OCI-LY7 (cell line): ENCODE data around the gene SLC31A1. TPM values are rescaled to one million over a fixed set of nuclear protein-coding genes. Genes with fewer than 3 reads are reported as not detected.

ENCODE experiments used
- BruUV-seq: library from RNA; stranded (reverse); fragments of 400-500 nt; replicated peaks from 2 replicates; lab custom pipeline; 2021; lab: Mats Ljungman, UMichigan
- CTCF ChIA-PET: fragments of 300-600 bp; sonication (Branson Sonifier 250); formaldehyde crosslinking; loops from one replicate; lab custom pipeline; 2022; ENCODE audit warnings: antibody characterized with exemption; ENCODE audit not compliant: unreplicated experiment; lab: Charles Lee
- POLR2A ChIA-PET: fragments of 300-600 bp; sonication (Branson Sonifier 250); formaldehyde crosslinking; loops from one replicate; lab custom pipeline; 2022; ENCODE audit warnings: antibody characterized with exemption; lab: Charles Lee
- DNase-seq: peaks from one replicate; pipeline ENCODE4 v3.0.0-alpha.2; 2015; ENCODE audit warnings: low spot score
- H2AFZ ChIP-seq: fragments of 200-600 bp; sonication (generic), shearing (Covaris generic); 2 replicates; pipeline ENCODE4 v1.6.1; 2014; ENCODE audit warnings: mild to moderate bottlenecking, antibody characterized with exemption, low read length, moderate library complexity
- H3K27ac ChIP-seq: fragments of 200-600 bp; sonication (generic); 2 replicates; pipeline ENCODE4 v1.5.1; 2014; ENCODE audit warnings: mixed run types, low read depth, mild to moderate bottlenecking, moderate library complexity, low read length, inconsistent platforms; ENCODE audit not compliant: poor library complexity, severe bottlenecking
- H3K36me3 ChIP-seq: fragments of 200-600 bp; sonication (generic); 2 replicates; pipeline ENCODE4 v1.6.1; 2014; ENCODE audit warnings: mild to moderate bottlenecking, antibody characterized with exemption, low read length, moderate library complexity, mixed read lengths; ENCODE audit not compliant: insufficient read depth
- H3K4me1 ChIP-seq: fragments of 200-600 bp; sonication (generic); 2 replicates; pipeline ENCODE4 v1.5.1; 2014; ENCODE audit warnings: mild to moderate bottlenecking, low read length; ENCODE audit not compliant: insufficient read depth, poor library complexity, severe bottlenecking
- H3K4me2 ChIP-seq: fragments of 200-600 bp; sonication (generic); 2 replicates; pipeline ENCODE4 v1.6.1; 2014; ENCODE audit warnings: mild to moderate bottlenecking, low read length
- H3K4me3 ChIP-seq: fragments of 200-600 bp; sonication (generic); 2 replicates; pipeline ENCODE4 v1.5.1; 2014; ENCODE audit warnings: mild to moderate bottlenecking, low read depth, low read length; ENCODE audit not compliant: poor library complexity, severe bottlenecking
- H3K79me2 ChIP-seq: fragments of 200-600 bp; sonication (generic); 2 replicates; pipeline ENCODE4 v1.6.1; 2016; ENCODE audit warnings: low read depth, mild to moderate bottlenecking, low read length, moderate library complexity, mixed read lengths; ENCODE audit not compliant: insufficient read depth
- H3K9me2 ChIP-seq: fragments of 200-600 bp; sonication (generic); 2 replicates; pipeline ENCODE4 v1.6.1; 2016; ENCODE audit warnings: mild to moderate bottlenecking, low read length, mixed read lengths; ENCODE audit not compliant: insufficient read depth
- H3K9me3 ChIP-seq: fragments of 200-600 bp; sonication (generic); 2 replicates; pipeline ENCODE4 v1.6.1; 2014; ENCODE audit warnings: mild to moderate bottlenecking, mixed run types, low read length, mixed read lengths
- H4K20me1 ChIP-seq: fragments of 200-600 bp; sonication (generic); 2 replicates; pipeline ENCODE4 v1.6.1; 2014; ENCODE audit warnings: mild to moderate bottlenecking, antibody characterized with exemption, low read length, moderate library complexity, mixed read lengths; ENCODE audit not compliant: insufficient read depth
- EZH2phosphoT487 ChIP-seq: fragments of 200-600 bp; sonication (generic); IDR thresholded peaks from 2 replicates; pipeline ENCODE4 v1.6.1; 2018; ENCODE audit warnings: low read depth, borderline replicate concordance, mild to moderate bottlenecking, mixed run types, antibody characterized with exemption, low read length, moderate library complexity, mixed read lengths
- intact Hi-C: fragments of 100-400 bp; cut with micrococcal nuclease; formaldehyde crosslinking; loops from one replicate; pipeline ENCODE4 v1.10.0; 2022; ENCODE audit not compliant: unreplicated experiment
- total RNA-seq, 2 experiments: library from RNA; depleted of rRNA in 1 of 2; stranded (reverse); fragments of >200 nt in 1 of 2; shearing (Covaris generic) in 1 of 2; gene quantifications; 2 replicates each; pipeline ENCODE4 v1.2.3, GENCODE V29; 2014 to 2022
- TF ChIP-seq, protein P1 (sequence below): fragments of 200-600 bp; sonication (generic); conservative IDR thresholded peaks from 2 replicates; pipeline ENCODE4 v1.5.1; 2014; ENCODE audit warnings: mild to moderate bottlenecking, antibody characterized with exemption, low read length, moderate library complexity, mixed read lengths

SLC31A1 gene
- total RNA-seq, 2 experiments from 2014 or later: 3.9 to 16.7 TPM

DNA sequence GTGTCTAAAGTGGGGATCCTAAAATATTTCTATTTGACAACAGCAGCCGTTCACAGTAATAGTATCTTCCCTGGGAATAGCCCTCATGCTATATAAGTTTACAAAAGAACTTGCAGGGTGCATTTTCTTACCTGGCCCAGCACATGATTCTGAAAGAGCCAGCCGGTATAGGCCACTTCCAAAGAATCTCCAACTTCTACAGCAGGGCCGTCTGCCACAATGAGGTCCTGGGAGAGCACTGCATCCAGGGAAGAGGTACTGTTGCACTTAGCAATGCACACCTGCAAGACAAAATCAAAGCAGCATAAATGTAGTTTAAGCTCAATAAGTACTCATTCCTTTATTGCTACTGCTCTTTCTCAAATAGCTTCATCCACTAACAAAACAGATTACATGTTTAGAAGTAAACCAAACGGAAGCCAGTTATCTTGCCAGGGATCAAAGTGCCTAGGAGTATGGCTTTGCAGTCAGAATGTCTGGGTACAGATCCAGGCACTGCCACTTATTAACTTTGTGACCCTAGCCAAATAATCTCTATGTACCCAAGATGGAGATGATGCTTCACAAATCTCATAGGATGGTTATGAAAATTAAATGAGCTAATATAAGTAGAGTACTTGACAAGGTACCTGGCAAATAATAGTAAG, 21.5 kb upstream of the SLC31A1 start:
- H3K4me3 ChIP-seq: no peak overlapping the region
- no peaks in the 10 kb centered on the region for H3K9me2 ChIP-seq
- no peak overlapping the region for H3K27ac ChIP-seq
- no peak for DNase-seq
- no peaks in the 10 kb centered on the region; the same call in 1 of the 2 replicates for H3K9me3 ChIP-seq
- peaks cover 3% of the 10 kb centered on the region; the same call in 1 of the 2 replicates for H3K79me2 ChIP-seq
- ChIA-PET POLR2A (interaction anchor here (1.0 to 1.4 kb wide), 3 partner anchors 9 to 23 kb away, joined by 3 to 8 read pairs (median 4); no protein-coding TSS in a partner anchor), CTCF (no interaction called here)
- BruUV-seq: no TSS peak
- H4K20me1 ChIP-seq: 0 out of 2 replicates have a peak, but pooled peaks cover 3% of the 10 kb centered on the region
- intact Hi-C loops: no loop called here
- no peak overlapping the region for H2AFZ ChIP-seq
- H3K4me1 ChIP-seq: no peaks in the 10 kb centered on the region
- TF ChIP-seq, protein P1, sequence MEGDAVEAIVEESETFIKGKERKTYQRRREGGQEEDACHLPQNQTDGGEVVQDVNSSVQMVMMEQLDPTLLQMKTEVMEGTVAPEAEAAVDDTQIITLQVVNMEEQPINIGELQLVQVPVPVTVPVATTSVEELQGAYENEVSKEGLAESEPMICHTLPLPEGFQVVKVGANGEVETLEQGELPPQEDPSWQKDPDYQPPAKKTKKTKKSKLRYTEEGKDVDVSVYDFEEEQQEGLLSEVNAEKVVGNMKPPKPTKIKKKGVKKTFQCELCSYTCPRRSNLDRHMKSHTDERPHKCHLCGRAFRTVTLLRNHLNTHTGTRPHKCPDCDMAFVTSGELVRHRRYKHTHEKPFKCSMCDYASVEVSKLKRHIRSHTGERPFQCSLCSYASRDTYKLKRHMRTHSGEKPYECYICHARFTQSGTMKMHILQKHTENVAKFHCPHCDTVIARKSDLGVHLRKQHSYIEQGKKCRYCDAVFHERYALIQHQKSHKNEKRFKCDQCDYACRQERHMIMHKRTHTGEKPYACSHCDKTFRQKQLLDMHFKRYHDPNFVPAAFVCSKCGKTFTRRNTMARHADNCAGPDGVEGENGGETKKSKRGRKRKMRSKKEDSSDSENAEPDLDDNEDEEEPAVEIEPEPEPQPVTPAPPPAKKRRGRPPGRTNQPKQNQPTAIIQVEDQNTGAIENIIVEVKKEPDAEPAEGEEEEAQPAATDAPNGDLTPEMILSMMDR: no peak
- no peak for TF ChIP-seq EZH2phosphoT487
- peaks cover 95% of the 10 kb centered on the region for H3K36me3 ChIP-seq
- H3K4me2 ChIP-seq: no peak overlapping the region

DNA sequence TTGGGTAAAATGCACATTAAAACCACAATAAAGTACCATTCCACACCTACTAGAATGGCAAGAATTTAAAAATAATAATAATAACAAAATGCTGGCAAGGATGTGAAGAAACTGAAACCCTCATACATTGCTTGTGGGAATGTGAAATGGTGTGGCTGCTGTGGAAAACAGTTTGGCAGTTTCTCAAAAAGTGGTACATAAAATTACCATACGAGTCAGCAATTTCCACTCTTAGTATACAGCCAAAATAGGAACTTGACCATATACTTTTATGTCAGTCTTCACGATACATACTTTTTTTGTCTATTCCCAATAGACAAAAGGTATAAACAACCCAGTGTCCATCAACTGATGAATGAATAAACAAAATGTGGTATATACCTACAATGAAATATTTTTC, 15.9 kb upstream of the SLC31A1 start:
- DNase-seq: no peak
- Histone ChIP-seq H3K4me2 (no peak overlapping the region), H3K9me3 (no peaks in the 10 kb centered on the region; the same call in 1 of the 2 replicates), H3K36me3 (peaks cover 95% of the 10 kb centered on the region), H3K4me1 (no peaks in the 10 kb centered on the region), H4K20me1 (0 out of 2 replicates have a peak, but pooled peaks cover 4% of the 10 kb centered on the region), H2AFZ (no peak overlapping the region), H3K4me3 (no peak overlapping the region), H3K79me2 (peaks cover 5% of the 10 kb centered on the region; the same call in 1 of the 2 replicates), H3K27ac (no peak overlapping the region), H3K9me2 (no peaks in the 10 kb centered on the region)
- POLR2A ChIA-PET: interaction anchor here (1.0 kb wide), 2 partner anchors 9 to 19 kb away, joined by 3 to 4 read pairs; no protein-coding TSS in a partner anchor
- CTCF ChIA-PET: no interaction called here
- no TSS peak for BruUV-seq
- intact Hi-C loops: loop anchor here (5.0 kb wide), 1 partner anchor 33 kb away; no protein-coding TSS in a partner anchor
- TF ChIP-seq, protein P1: no peak
- no peak for TF ChIP-seq EZH2phosphoT487

DNA sequence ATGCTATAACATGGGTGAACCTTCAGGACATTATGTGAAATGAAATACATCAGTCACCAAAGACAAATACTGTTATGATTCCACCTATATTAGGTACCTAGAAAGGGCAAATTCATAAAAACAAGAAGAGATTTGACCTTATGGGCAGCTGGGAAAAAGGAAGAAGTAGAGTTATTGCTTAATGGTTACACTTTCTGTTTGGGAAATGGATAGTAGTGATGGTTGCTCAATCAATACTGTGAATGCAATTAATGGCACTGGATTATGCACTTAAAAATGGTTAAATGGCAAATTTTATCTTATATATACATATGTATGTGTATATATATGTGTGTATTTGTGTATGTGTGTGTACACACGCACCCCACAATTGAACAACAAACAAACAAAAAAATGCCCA, 15.5 kb upstream of the SLC31A1 start:
- POLR2A ChIA-PET: interaction anchor here (0.6 to 1.0 kb wide), 5 partner anchors 9 to 39 kb away, joined by 3 to 4 read pairs (median 3); no protein-coding TSS in a partner anchor

More for the DNA sequence above, 15.5 kb upstream of the SLC31A1 start:
- 0 out of 2 replicates have a peak, but pooled peaks cover 5% of the 10 kb centered on the region for H3K79me2 ChIP-seq
- H3K4me3 ChIP-seq: no peak overlapping the region
- intact Hi-C loops: loop anchor here (5.0 kb wide), 1 partner anchor 34 kb away; no protein-coding TSS in a partner anchor
- no peaks in the 10 kb centered on the region for H3K9me2 ChIP-seq
- CTCF ChIA-PET: no interaction called here
- 0 out of 2 replicates have a peak, but pooled peaks cover 4% of the 10 kb centered on the region for H4K20me1 ChIP-seq
- no peak overlapping the region for H3K4me2 ChIP-seq
- no TSS peak for BruUV-seq
- H3K4me1 ChIP-seq: no peaks in the 10 kb centered on the region
- DNase-seq: no peak
- H3K36me3 ChIP-seq: peaks cover 97% of the 10 kb centered on the region
- H3K9me3 ChIP-seq: no peaks in the 10 kb centered on the region; the same call in 1 of the 2 replicates
- H3K27ac ChIP-seq: no peak overlapping the region
- no peak overlapping the region for H2AFZ ChIP-seq
- no peak for TF ChIP-seq EZH2phosphoT487
- TF ChIP-seq, protein P1: no peak
